Neural progenitor cell (in vitro differentiated cells): ENCODE data around the gene CA10. TPM values are rescaled to one million over a fixed set of nuclear protein-coding genes. Genes with fewer than 3 reads are reported as not detected.

Experiments used
- DNase-seq: peaks from one replicate; pipeline ENCODE4 v3.0.0-alpha.2; 2016; ENCODE audit warnings: low spot score
- H2AFZ ChIP-seq: fragments of 200-600 bp; sonication (generic); replicated peaks from 2 replicates; pipeline ENCODE4 v1.6.1; 2016; ENCODE audit warnings: antibody characterized with exemption
- H3F3A ChIP-seq: fragments of 200-600 bp; sonication (generic); 2 replicates; pipeline ENCODE4 v1.6.1; 2016; ENCODE audit warnings: antibody characterized with exemption, low read depth
- H3K27ac ChIP-seq: fragments of 200-600 bp; sonication (generic); 2 replicates; pipeline ENCODE4 v1.5.1; 2016; ENCODE audit warnings: mild to moderate bottlenecking
- H3K27me3 ChIP-seq: fragments of 200-600 bp; sonication (generic); 2 replicates; pipeline ENCODE4 v1.6.1; 2016; ENCODE audit warnings: mild to moderate bottlenecking, moderate library complexity
- H3K36me3 ChIP-seq: fragments of 200-600 bp; sonication (generic); 2 replicates; pipeline ENCODE4 v1.5.1; 2016
- H3K4me1 ChIP-seq: fragments of 200-600 bp; sonication (generic); 2 replicates; pipeline ENCODE4 v1.6.1; 2016; ENCODE audit warnings: mixed run types
- H3K4me2 ChIP-seq: fragments of 200-600 bp; sonication (generic); 2 replicates; pipeline ENCODE4 v1.6.1; 2016
- H3K4me3 ChIP-seq: fragments of 200-600 bp; sonication (generic); 2 replicates; pipeline ENCODE4 v1.5.1; 2016
- H3K79me2 ChIP-seq: fragments of 200-600 bp; sonication (generic); 2 replicates; pipeline ENCODE4 v1.6.1; 2016; ENCODE audit warnings: low read depth
- H3K9ac ChIP-seq: fragments of 200-600 bp; sonication (generic); 2 replicates; pipeline ENCODE4 v1.6.1; 2016
- H3K9me3 ChIP-seq: fragments of 200-600 bp; sonication (generic); 2 replicates; pipeline ENCODE4 v1.5.1; 2016; ENCODE audit warnings: low read depth
- H4K20me1 ChIP-seq: fragments of 200-600 bp; sonication (generic); 2 replicates; pipeline ENCODE4 v1.6.1; 2016; ENCODE audit warnings: low read depth
- H3K27ac Mint-ChIP-seq: 3 replicates; pipeline ENCODE4 v1.8.0; 2021; ENCODE audit warnings: mixed read lengths
- H3K27me3 Mint-ChIP-seq: 2 replicates; pipeline ENCODE4 v1.8.0; 2022; ENCODE audit warnings: low read depth, mild to moderate bottlenecking, inconsistent platforms, moderate library complexity, mixed read lengths; ENCODE audit not compliant: insufficient read depth
- H3K36me3 Mint-ChIP-seq: 3 replicates; pipeline ENCODE4 v1.8.0; 2021; ENCODE audit warnings: mixed read lengths
- H3K4me1 Mint-ChIP-seq: 3 replicates; pipeline ENCODE4 v1.8.0; 2021; ENCODE audit warnings: mixed read lengths
- H3K4me3 Mint-ChIP-seq: 3 replicates; pipeline ENCODE4 v1.8.0; 2021; ENCODE audit warnings: mild to moderate bottlenecking, moderate library complexity, mixed read lengths
- H3K9me3 Mint-ChIP-seq: 3 replicates; pipeline ENCODE4 v1.8.0; 2020; ENCODE audit warnings: mixed read lengths
- CTCF ChIP-seq: fragments of 200-600 bp; sonication (generic); IDR thresholded peaks from 2 replicates; pipeline ENCODE4 v1.5.1; 2017; ENCODE audit warnings: antibody characterized with exemption, mild to moderate bottlenecking
- EZH2 ChIP-seq: fragments of 200-600 bp; sonication (generic); IDR thresholded peaks from 2 replicates; pipeline ENCODE4 v1.6.1; 2017; ENCODE audit warnings: antibody characterized with exemption, mild to moderate bottlenecking, moderate library complexity
- EZH2phosphoT487 ChIP-seq: fragments of 200-600 bp; sonication (generic); IDR thresholded peaks from 2 replicates; pipeline ENCODE4 v1.6.1; 2017; ENCODE audit warnings: antibody characterized with exemption
- total RNA-seq: library from RNA; depleted of rRNA; stranded (reverse); fragments of >200 nt; gene quantifications from 2 replicates; pipeline ENCODE4 v1.2.3, GENCODE V29; 2015; ENCODE audit warnings: low replicate concordance

Gene CA10
- total RNA-seq, 1 donor from 2014 or later, result 0.65 TPM

- no peaks in the 10 kb centered on the region for H3K9me3 Mint-ChIP-seq
- Histone ChIP-seq H4K20me1 (no peaks in the 10 kb centered on the region), H3K4me1 (peaks cover 13% of the 10 kb centered on the region), H3K79me2 (no peaks in the 10 kb centered on the region), H3K9ac (no peak overlapping the region), H2AFZ (no peak overlapping the region), H3K4me2 (no peak overlapping the region), H3K36me3 (no peaks in the 10 kb centered on the region), H3F3A (peaks cover 7% of the 10 kb centered on the region), H3K9me3 (no peaks in the 10 kb centered on the region), H3K4me3 (no peak overlapping the region), H3K27ac (no peak overlapping the region), H3K27me3 (no peaks in the 10 kb centered on the region)
- H3K4me3 Mint-ChIP-seq, result no peak overlapping the region
- H3K27me3 Mint-ChIP-seq, result peaks cover 5% of the 10 kb centered on the region
- H3K36me3 Mint-ChIP-seq, result no peaks in the 10 kb centered on the region
- no peak for TF ChIP-seq EZH2
- no peak for TF ChIP-seq EZH2phosphoT487
- TF ChIP-seq CTCF, result no peak
- no peak for DNase-seq
- H3K27ac Mint-ChIP-seq, result no peak overlapping the region
- H3K4me1 Mint-ChIP-seq, result peaks cover 53% of the 10 kb centered on the region
Observed at GRCh38 chr17:51761105-51761504, 397.4 kb downstream of the CA10 start.

- Histone ChIP-seq H3K79me2 (no peaks in the 10 kb centered on the region), H4K20me1 (no peaks in the 10 kb centered on the region), H3K4me3 (no peak overlapping the region), H3K4me2 (no peak overlapping the region), H3K4me1 (peaks cover 13% of the 10 kb centered on the region), H3K36me3 (no peaks in the 10 kb centered on the region), H2AFZ (no peak overlapping the region), H3F3A (peaks cover 7% of the 10 kb centered on the region), H3K27me3 (no peaks in the 10 kb centered on the region), H3K27ac (no peak overlapping the region), H3K9ac (no peak overlapping the region), H3K9me3 (no peaks in the 10 kb centered on the region)
- Mint-ChIP-seq H3K4me3 (no peak overlapping the region), H3K4me1 (peaks cover 51% of the 10 kb centered on the region), H3K27me3 (peaks cover 5% of the 10 kb centered on the region), H3K27ac (no peak overlapping the region), H3K36me3 (no peaks in the 10 kb centered on the region), H3K9me3 (no peaks in the 10 kb centered on the region)
- TF ChIP-seq EZH2 (no peak), EZH2phosphoT487 (no peak), CTCF (no peak)
- DNase-seq, result no peak
Observed at GRCh38 chr17:51759260-51759659, 399.3 kb downstream of the CA10 start.

- no peaks in the 10 kb centered on the region for H3K4me1 ChIP-seq
- Mint-ChIP-seq H3K27me3 (peaks cover 2% of the 10 kb centered on the region), H3K9me3 (no peaks in the 10 kb centered on the region), H3K27ac (no peak overlapping the region), H3K4me1 (peaks cover 13% of the 10 kb centered on the region), H3K4me3 (no peak overlapping the region), H3K36me3 (no peaks in the 10 kb centered on the region)
- H3K36me3 ChIP-seq, result no peaks in the 10 kb centered on the region
- H3K79me2 ChIP-seq, result no peaks in the 10 kb centered on the region
- no peak overlapping the region for H2AFZ ChIP-seq
- H4K20me1 ChIP-seq, result no peaks in the 10 kb centered on the region
- H3K4me3 ChIP-seq, result no peak overlapping the region
- DNase-seq, result no peak
- H3K9me3 ChIP-seq, result no peaks in the 10 kb centered on the region
- H3K27me3 ChIP-seq, result no peaks in the 10 kb centered on the region
- H3K9ac ChIP-seq, result no peak overlapping the region
- H3K27ac ChIP-seq, result no peak overlapping the region
- TF ChIP-seq EZH2phosphoT487 (no peak), CTCF (no peak), EZH2 (no peak)
- no peak overlapping the region for H3K4me2 ChIP-seq
- no peaks in the 10 kb centered on the region for H3F3A ChIP-seq
Observed at GRCh38 chr17:51751072-51751471, 407.4 kb downstream of the CA10 start.
